Fibroblast of villous mesenchyme (primary cell): ENCODE data around the gene CENPL. TPM values are rescaled to one million over a fixed set of nuclear protein-coding genes. Genes with fewer than 3 reads are reported as not detected.

ENCODE experiments used
- DNase-seq: peaks from one replicate; pipeline ENCODE4 v3.0.0-alpha.2; 2010; ENCODE audit warnings: low read depth
- H3K4me3 ChIP-seq: 2 replicates; pipeline ENCODE4 v1.5.1; 2011; ENCODE audit warnings: low read depth, mild to moderate bottlenecking, low read length
- CTCF ChIP-seq: IDR thresholded peaks from 2 replicates; pipeline ENCODE4 v1.5.1; 2012; ENCODE audit warnings: low read depth, mild to moderate bottlenecking, low read length; ENCODE audit not compliant: insufficient read depth
- total RNA-seq: library from RNA; depleted of rRNA; stranded (reverse); fragments of >200 nt; gene quantifications from 2 replicates; pipeline ENCODE4 v1.2.3, GENCODE V29; 2012

The CENPL gene
- total RNA-seq, 1 donor = 26.3 TPM

DNA sequence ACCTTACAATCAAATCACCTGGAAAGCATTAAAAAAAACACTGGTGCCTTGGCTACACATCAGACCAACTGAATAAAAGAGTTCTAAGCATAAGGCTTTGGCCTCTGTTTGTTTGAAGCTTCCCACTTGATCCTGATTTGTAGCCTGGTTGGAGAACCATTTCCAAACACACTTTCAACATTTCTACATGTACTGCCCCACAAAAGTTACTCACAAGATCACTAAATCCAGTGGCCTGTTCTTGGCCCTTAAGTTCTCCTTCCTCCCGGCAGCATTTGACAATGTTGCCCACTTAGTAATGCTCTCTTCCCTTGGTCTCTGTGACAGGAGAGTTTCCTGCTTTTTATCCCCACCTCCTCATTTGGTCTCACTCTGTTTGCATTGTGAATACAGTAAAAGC is 31.3 kb upstream of the CENPL start:
- H3K4me3 ChIP-seq = no peak overlapping the region
- no peak for TF ChIP-seq CTCF
- no peak for DNase-seq

DNA sequence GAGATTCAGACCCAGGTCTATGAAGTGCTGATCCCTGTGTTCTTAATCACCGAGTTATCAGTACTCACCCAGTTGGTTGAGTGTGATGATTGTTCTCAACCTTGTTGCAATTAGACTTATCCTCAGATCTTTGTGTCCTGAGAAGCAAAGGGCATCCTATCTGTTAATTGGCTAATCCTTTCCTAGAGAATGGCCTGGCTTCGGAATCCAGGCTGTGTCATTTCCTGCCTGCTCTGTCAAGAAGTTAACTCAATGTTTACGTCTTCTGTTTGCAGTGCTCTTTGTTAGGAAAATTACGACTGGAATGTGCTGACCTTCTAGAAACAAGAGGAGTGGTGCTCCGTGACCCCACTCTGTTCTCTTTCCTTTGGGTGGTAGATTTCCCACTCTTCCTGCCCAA is 28.4 kb upstream of the CENPL start:
- no peak overlapping the region for H3K4me3 ChIP-seq
- no peak for TF ChIP-seq CTCF
- DNase-seq = peak; percentile 87

- peak; percentile 24 for DNase-seq
- TF ChIP-seq CTCF = no peak
- H3K4me3 ChIP-seq = no peak overlapping the region
Observed at GRCh38 chr1:173852105-173852504, 27.4 kb upstream of the CENPL start.

DNA sequence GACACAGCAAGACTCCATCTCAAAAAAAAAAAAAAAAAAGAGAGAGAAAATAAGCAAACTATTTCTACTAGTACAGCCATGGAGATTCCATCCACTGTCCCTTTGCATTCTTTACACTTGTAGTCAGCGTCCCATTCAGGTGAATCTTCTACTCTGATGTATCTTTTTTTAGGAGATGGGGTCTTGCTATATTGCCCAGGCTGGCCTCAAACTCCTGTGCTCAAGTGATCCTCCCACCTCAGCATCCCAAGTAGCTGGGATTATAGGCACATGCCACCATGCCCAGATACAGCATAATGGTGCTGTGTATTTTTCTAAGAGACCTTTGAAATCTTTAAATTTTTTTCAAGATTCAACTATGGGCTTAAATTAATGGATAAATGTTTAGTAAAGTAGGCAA is 8.1 kb upstream of the CENPL start:
- H3K4me3 ChIP-seq = no peak overlapping the region
- DNase-seq = no peak
- TF ChIP-seq CTCF = no peak

- H3K4me3 ChIP-seq = no peak overlapping the region
- no peak for DNase-seq
- no peak for TF ChIP-seq CTCF
Observed at GRCh38 chr1:173827611-173828010, 2.9 kb upstream of the CENPL start.

GRCh38 chr1:173823781-173824314 is 835 bp downstream of the CENPL start:
- TF ChIP-seq CTCF = no peak
- DNase-seq = no peak
- H3K4me3 ChIP-seq = peak overlapping the region; percentile 78

DNA sequence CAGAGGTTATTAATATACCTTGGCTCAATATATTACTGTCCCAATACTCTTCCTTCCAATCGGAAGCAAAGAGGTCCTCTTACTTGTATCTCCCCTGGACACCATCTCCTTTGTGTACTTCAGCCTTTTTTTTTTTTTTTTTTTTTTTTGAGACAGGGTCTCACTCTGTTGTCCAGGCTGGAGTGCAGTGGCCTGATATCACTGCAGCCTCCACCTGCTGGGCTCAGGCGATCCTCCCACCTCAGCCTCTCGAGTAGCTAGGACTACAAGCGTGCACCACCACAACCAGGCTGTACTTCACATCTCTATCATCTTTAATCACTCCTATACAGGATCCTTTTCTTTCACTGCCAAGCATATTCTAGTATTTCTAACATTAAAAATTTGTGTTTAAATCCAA is 3.0 kb downstream of the CENPL start:
- no peak overlapping the region for H3K4me3 ChIP-seq
- DNase-seq = no peak
- TF ChIP-seq CTCF = no peak
